SK-N-MC (cell line): ENCODE data around the gene PTH2R.

Source experiments
- EZH2 ChIP-seq: fragments of 200-600 bp; sonication (generic); IDR thresholded peaks from one replicate; pipeline ENCODE4 v1.6.1; 2017; ENCODE audit warnings: antibody characterized with exemption
- POLR2AphosphoS5 ChIP-seq: IDR thresholded peaks from 2 replicates; pipeline ENCODE4 v1.6.1; 2012; ENCODE audit warnings: mild to moderate bottlenecking, low read depth, low read length, borderline replicate concordance

- TF ChIP-seq EZH2 (no peak), POLR2AphosphoS5 (no peak)
Observed at GRCh38 chr2:208502288-208502687, 95.7 kb downstream of the PTH2R start.
